H1 (cell line): Measurements from ENCODE around the gene GSTT4. TPM values are rescaled to one million over a fixed set of nuclear protein-coding genes. Genes with fewer than 3 reads are reported as not detected.

Source experiments
- CTCF ChIA-PET: fragments of 300-600 bp; sonication (Branson Sonifier 250); formaldehyde crosslinking; loops from one replicate; lab custom pipeline; 2021; ENCODE audit not compliant: partially characterized antibody; lab: Charles Lee
- POLR2A ChIA-PET: fragments of 300-600 bp; sonication (Branson Sonifier 250); formaldehyde crosslinking; loops from one replicate; lab custom pipeline; 2021; ENCODE audit warnings: inconsistent platforms; ENCODE audit not compliant: partially characterized antibody; lab: Charles Lee
- DNase-seq, 2 experiments: peaks; one replicate each; pipeline versions ENCODE4 v3.0.0 to v3.0.0-alpha.2; 2010 to 2022; ENCODE audit warnings: low spot score in 2 of 2, low read depth in 1 of 2, mixed read lengths in 1 of 2
- FAIRE-seq: peaks from 2 replicates; lab custom pipeline; 2011; peaks lifted over from hg19 to GRCh38; lab: Jason Lieb, UNC
- H2AFZ ChIP-seq: 2 replicates; pipeline ENCODE4 v1.8.1; 2012; ENCODE audit warnings: low read length, inconsistent platforms
- H2AK5ac ChIP-seq: 2 replicates; pipeline ENCODE4 v1.6.1; 2013; ENCODE audit warnings: low read depth, low read length
- H2BK120ac ChIP-seq: replicated peaks from 2 replicates; pipeline ENCODE3; 2013; ENCODE audit warnings: low read depth, low read length, inconsistent platforms
- H2BK12ac ChIP-seq: 2 replicates; pipeline ENCODE4 v1.6.1; 2013; ENCODE audit warnings: low read depth, low read length
- H2BK15ac ChIP-seq: 2 replicates; pipeline ENCODE4 v1.6.1; 2013; ENCODE audit warnings: low read length
- H2BK20ac ChIP-seq: 2 replicates; pipeline ENCODE4 v1.6.1; 2013; ENCODE audit warnings: low read length
- H2BK5ac ChIP-seq: 2 replicates; pipeline ENCODE4 v1.6.1; 2013; ENCODE audit warnings: low read depth, low read length
- H3K14ac ChIP-seq: 2 replicates; pipeline ENCODE4 v1.6.1; 2013; ENCODE audit warnings: inconsistent platforms; ENCODE audit not compliant: insufficient read length
- H3K18ac ChIP-seq: 2 replicates; pipeline ENCODE4 v1.6.1; 2013; ENCODE audit warnings: low read length; ENCODE audit errors: extremely low read depth
- H3K23ac ChIP-seq: 2 replicates; pipeline ENCODE4 v1.6.1; 2013; ENCODE audit warnings: inconsistent platforms; ENCODE audit not compliant: insufficient read length
- H3K23me2 ChIP-seq: 2 replicates; pipeline ENCODE4 v1.6.1; 2013; ENCODE audit warnings: low read depth, low read length
- H3K27ac ChIP-seq: 2 replicates; pipeline ENCODE4 v1.6.1; 2011; ENCODE audit warnings: low read depth, low read length, inconsistent platforms
- H3K27me3 ChIP-seq, 4 experiments: replicated peaks in 1 of 4; 1 replicate in 1 of 4; 2 replicates in 3 of 4; pipeline versions ENCODE4 v1.6.1 to v1.8.1; 2011 to 2013; ENCODE audit warnings: low read length in 3 of 4, mild to moderate bottlenecking in 3 of 4, inconsistent platforms in 2 of 4, mixed read lengths in 2 of 4, moderate library complexity in 1 of 4; ENCODE audit not compliant: control insufficient read depth in 3 of 4, insufficient read depth in 3 of 4; ENCODE audit errors: extremely low read depth in 1 of 4
- H3K36me3 ChIP-seq, 4 experiments: 2 replicates each; pipeline versions ENCODE4 v1.6.1 to v1.8.1; 2011 to 2013; ENCODE audit warnings: mild to moderate bottlenecking in 4 of 4, low read length in 3 of 4, moderate library complexity in 2 of 4, control low read depth in 1 of 4, inconsistent platforms in 1 of 4; ENCODE audit not compliant: insufficient read depth in 4 of 4, control insufficient read depth in 2 of 4
- H3K4ac ChIP-seq: replicated peaks from 2 replicates; pipeline ENCODE3; 2013; ENCODE audit warnings: low read length, low read depth, mixed read lengths, inconsistent platforms; ENCODE audit not compliant: insufficient read length
- H3K4me1 ChIP-seq, 4 experiments: replicated peaks in 1 of 4; 1 replicate in 1 of 4; 2 replicates in 3 of 4; pipeline versions ENCODE4 v1.6.1 to v1.8.1; 2011 to 2013; ENCODE audit warnings: low read length in 3 of 4, inconsistent platforms in 2 of 4, mixed read lengths in 1 of 4; ENCODE audit not compliant: insufficient read depth in 4 of 4, control insufficient read depth in 3 of 4
- H3K4me2 ChIP-seq, 2 experiments: 2 replicates each; pipeline versions ENCODE4 v1.6.1 to v1.8.1; 2011 to 2013; ENCODE audit warnings: low read depth in 2 of 2, low read length in 2 of 2, control low read depth in 1 of 2, inconsistent platforms in 1 of 2, mild to moderate bottlenecking in 1 of 2; ENCODE audit not compliant: insufficient read depth in 1 of 2
- H3K4me3 ChIP-seq, 4 experiments: fragments of 200-600, 300-600 bp in 1 of 4; sonication (generic), shearing (Covaris generic), sonication (Bioruptor Twin) in 1 of 4; 2 replicates each; pipeline versions ENCODE4 v1.5.1 to v1.8.1; 2011 to 2016; ENCODE audit warnings: low read length in 4 of 4, low read depth in 3 of 4, control low read depth in 2 of 4, inconsistent platforms in 2 of 4, mild to moderate bottlenecking in 2 of 4, mixed read lengths in 1 of 4, moderate library complexity in 1 of 4; ENCODE audit not compliant: insufficient read depth in 2 of 4; ENCODE audit errors: extremely low read depth in 1 of 4
- H3K56ac ChIP-seq: replicated peaks from 2 replicates; pipeline ENCODE3; 2013; ENCODE audit warnings: low read depth, mild to moderate bottlenecking, mixed read lengths, low read length, inconsistent platforms; ENCODE audit not compliant: insufficient read length
- H3K79me1 ChIP-seq: 2 replicates; pipeline ENCODE4 v1.6.1; 2013; ENCODE audit warnings: low read depth, low read length, control low read depth
- H3K79me2 ChIP-seq, 2 experiments: 2 replicates each; pipeline versions ENCODE4 v1.6.1 to v1.8.1; 2012 to 2013; ENCODE audit warnings: low read length in 2 of 2, mild to moderate bottlenecking in 2 of 2, inconsistent platforms in 1 of 2; ENCODE audit not compliant: insufficient read depth in 2 of 2, control insufficient read depth in 1 of 2
- H3K9ac ChIP-seq, 4 experiments: replicated peaks in 1 of 4; 1 replicate in 1 of 4; 2 replicates in 3 of 4; pipeline versions ENCODE4 v1.6.1 to v1.8.1; 2011 to 2013; ENCODE audit warnings: low read depth in 3 of 4, low read length in 3 of 4, control low read depth in 2 of 4, mild to moderate bottlenecking in 2 of 4, moderate library complexity in 2 of 4, inconsistent platforms in 1 of 4; ENCODE audit errors: extremely low read depth in 1 of 4
- H3K9me3 ChIP-seq, 2 experiments: 2 replicates each; pipeline versions ENCODE4 v1.6.1 to v1.8.1; 2012 to 2013; ENCODE audit warnings: mild to moderate bottlenecking in 2 of 2, moderate library complexity in 2 of 2, control low read depth in 1 of 2, inconsistent platforms in 1 of 2, low read depth in 1 of 2, low read length in 1 of 2, mixed read lengths in 1 of 2; ENCODE audit not compliant: insufficient read depth in 2 of 2
- H4K20me1 ChIP-seq, 2 experiments: replicated peaks in 1 of 2; 2 replicates each; pipeline versions ENCODE3 to v1.8.1; 2011 to 2013; ENCODE audit warnings: inconsistent platforms in 2 of 2, low read length in 2 of 2, mild to moderate bottlenecking in 1 of 2; ENCODE audit not compliant: insufficient read depth in 2 of 2, control insufficient read depth in 1 of 2
- H4K5ac ChIP-seq: 2 replicates; pipeline ENCODE4 v1.6.1; 2013; ENCODE audit warnings: low read length, low read depth, mixed read lengths, inconsistent platforms; ENCODE audit not compliant: insufficient read length
- H4K8ac ChIP-seq: 2 replicates; pipeline ENCODE4 v1.8.0; 2013; ENCODE audit warnings: mild to moderate bottlenecking, moderate library complexity, low read length, inconsistent platforms; ENCODE audit not compliant: insufficient read depth; ENCODE audit errors: extremely low read depth
- H4K91ac ChIP-seq: replicated peaks from 2 replicates; pipeline ENCODE3; 2013; ENCODE audit warnings: low read length, mixed read lengths, inconsistent platforms; ENCODE audit not compliant: insufficient read length
- BRCA1 ChIP-seq: IDR thresholded peaks from 2 replicates; pipeline ENCODE4 v1.6.1; 2012; ENCODE audit warnings: low read depth, low read length, improper control_type of control experiment
- EZH2 ChIP-seq: fragments of 200-600 bp; sonication (generic); IDR thresholded peaks from 2 replicates; pipeline ENCODE4 v1.7.1; 2012; ENCODE audit warnings: low read depth, mild to moderate bottlenecking, moderate library complexity, low read length, inconsistent platforms; ENCODE audit not compliant: severe bottlenecking
- FOSL1 ChIP-seq: IDR thresholded peaks from 2 replicates; pipeline ENCODE4 v1.6.1; 2011; ENCODE audit warnings: mild to moderate bottlenecking, low read depth, low read length, moderate library complexity; ENCODE audit not compliant: insufficient read depth
- KDM1A ChIP-seq: fragments of 200-600, 300-600 bp; sonication (generic); IDR thresholded peaks from 2 replicates; pipeline ENCODE4 v1.7.1; 2016; ENCODE audit warnings: mild to moderate bottlenecking, low read length, borderline replicate concordance
- NRF1 ChIP-seq: IDR thresholded peaks from 2 replicates; pipeline ENCODE4 v1.6.1; 2011; ENCODE audit warnings: mild to moderate bottlenecking, low read depth, low read length, improper control_type of control experiment
- PHF8 ChIP-seq: fragments of 200-600 bp; sonication (generic); conservative IDR thresholded peaks from 2 replicates; pipeline ENCODE4 v1.7.1; 2012; ENCODE audit warnings: low read depth, mild to moderate bottlenecking, inconsistent platforms, low read length, moderate library complexity
- POLR2A ChIP-seq, 2 experiments: IDR thresholded peaks; 1 replicate in 1 of 2; 2 replicates in 1 of 2; pipeline ENCODE4 v1.6.1; 2011; ENCODE audit warnings: low read depth in 2 of 2, low read length in 2 of 2, mild to moderate bottlenecking in 2 of 2; ENCODE audit errors: control extremely low read depth in 1 of 2
- POLR2AphosphoS5 ChIP-seq: IDR thresholded peaks from 2 replicates; pipeline ENCODE4 v1.6.1; 2011; ENCODE audit warnings: low read depth, low read length
- RBBP5 ChIP-seq: IDR thresholded peaks from 2 replicates; pipeline ENCODE4 v1.7.1; 2012; ENCODE audit warnings: low read depth, mild to moderate bottlenecking, inconsistent platforms, low read length, moderate library complexity, borderline replicate concordance
- SIRT6 ChIP-seq: IDR thresholded peaks from one replicate; pipeline ENCODE4 v1.7.1; 2012; ENCODE audit warnings: low read length, inconsistent platforms
- SP1 ChIP-seq: IDR thresholded peaks from 2 replicates; pipeline ENCODE4 v1.6.1; 2011; ENCODE audit warnings: low read depth, low read length
- SP4 ChIP-seq: IDR thresholded peaks from 2 replicates; pipeline ENCODE4 v1.6.1; 2012; ENCODE audit warnings: low read length, inconsistent platforms
- TAF7 ChIP-seq: optimal IDR thresholded peaks from 2 replicates; pipeline ENCODE3; 2011; ENCODE audit warnings: low read depth, mild to moderate bottlenecking, inconsistent platforms, low read length, moderate library complexity, borderline replicate concordance
- WGBS, 2 experiments: shearing (Covaris generic) in 1 of 2; methylation state at CpG; one replicate each; pipeline versions ENCODE4 v1.1.6 to v1.1.7; 2013 to 2015; ENCODE audit warnings: low lambda C conversion rate in 2 of 2, mixed read lengths in 2 of 2, inconsistent platforms in 1 of 2, low coverage in 1 of 2, missing lambda C conversion rate in 1 of 2; ENCODE audit not compliant: insufficient replicate concordance in 2 of 2, insufficient coverage in 1 of 2, insufficient read length in 1 of 2; ENCODE audit errors: extremely low coverage in 1 of 2, missing lambda C conversion rate in 1 of 2; 5-methylcytosine and 5-hydroxymethylcytosine counted together
- polyA plus RNA-seq, 7 experiments: library from polyadenylated mRNA; depleted of rRNA in 3 of 7; stranded (reverse) in 5 of 7; unstranded in 2 of 7; fragments of >200 nt in 5 of 7; fragments of 200-250 nt in 2 of 7; gene quantifications; 1 replicate in 5 of 7; 2 replicates in 1 of 7; 4 replicates in 1 of 7; pipeline versions ENCODE4 v1.2.1 to v1.2.3, GENCODE V29; 2011 to 2013; ENCODE audit warnings: missing spikeins in 2 of 7, mixed read lengths in 2 of 7
- total RNA-seq: library from RNA; stranded (reverse); fragmentation: NEBNext Ultra II Directional; extraction: Animal tissue kit (Norgen Biotek cat#: 25700); gene quantifications from 2 replicates; pipeline ENCODE4 v1.2.1, GENCODE V29; 2021
- TF ChIP-seq, protein P1 (sequence below): IDR thresholded peaks from 2 replicates; pipeline ENCODE4 v1.6.1; 2012; ENCODE audit warnings: low read length, inconsistent platforms

The GSTT4 gene
- total and polyA plus RNA-seq, 2 of the 8 experiments (the other 6 are each of a cell fraction or from before 2014, with no cell fraction given) = 0.14 TPM; not detected in 1

DNA sequence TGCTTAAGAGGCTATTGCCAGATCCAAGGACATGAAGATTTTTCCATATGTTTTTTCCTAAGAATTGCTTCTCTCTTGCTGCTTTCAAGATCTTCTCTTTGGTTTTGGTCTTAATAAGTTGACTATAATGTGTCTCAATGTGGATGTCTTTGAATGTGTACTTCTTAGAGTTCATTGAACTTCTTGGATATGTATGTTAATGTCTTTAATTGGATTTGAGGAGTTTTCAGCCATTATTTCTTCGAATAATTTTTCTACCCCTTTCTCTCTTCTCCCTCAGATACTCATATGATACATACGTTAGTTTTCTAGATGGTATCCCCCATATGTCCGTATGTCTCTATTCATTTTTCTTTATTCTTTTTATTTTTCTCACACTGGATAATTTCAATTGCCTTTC is 19.1 kb upstream of the GSTT4 start:
- WGBS, 2 experiments = 88% methylated on average over 3 of the region's 3 CpGs; no CpG with 5 or more reads in 1 of the 2 experiments
- H3K9me3 ChIP-seq = no peaks in the 10 kb centered on the region
- H4K20me1 ChIP-seq = peaks cover 0 to 1% of the 10 kb centered on the region in 2 experiments
- H2BK20ac ChIP-seq = no peak overlapping the region
- H3K56ac ChIP-seq = no peak overlapping the region
- no peak for FAIRE-seq
- no peaks in the 10 kb centered on the region for H3K36me3 ChIP-seq
- H3K27me3 ChIP-seq = no peaks in the 10 kb centered on the region
- H2BK120ac ChIP-seq = no peak overlapping the region
- ChIA-PET POLR2A (no interaction called here), CTCF (no interaction called here)
- TF ChIP-seq TAF7 = no peak
- TF ChIP-seq POLR2AphosphoS5 = no peak
- no peak for TF ChIP-seq RBBP5
- no peak for TF ChIP-seq SP1
- TF ChIP-seq, protein P1, sequence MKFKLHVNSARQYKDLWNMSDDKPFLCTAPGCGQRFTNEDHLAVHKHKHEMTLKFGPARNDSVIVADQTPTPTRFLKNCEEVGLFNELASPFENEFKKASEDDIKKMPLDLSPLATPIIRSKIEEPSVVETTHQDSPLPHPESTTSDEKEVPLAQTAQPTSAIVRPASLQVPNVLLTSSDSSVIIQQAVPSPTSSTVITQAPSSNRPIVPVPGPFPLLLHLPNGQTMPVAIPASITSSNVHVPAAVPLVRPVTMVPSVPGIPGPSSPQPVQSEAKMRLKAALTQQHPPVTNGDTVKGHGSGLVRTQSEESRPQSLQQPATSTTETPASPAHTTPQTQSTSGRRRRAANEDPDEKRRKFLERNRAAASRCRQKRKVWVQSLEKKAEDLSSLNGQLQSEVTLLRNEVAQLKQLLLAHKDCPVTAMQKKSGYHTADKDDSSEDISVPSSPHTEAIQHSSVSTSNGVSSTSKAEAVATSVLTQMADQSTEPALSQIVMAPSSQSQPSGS = no peak
- TF ChIP-seq BRCA1 = no peak
- no peak for TF ChIP-seq POLR2A (IDR thresholded peaks at IDR 0.05; ENCODE audit: control extremely low read depth in 1 of 2, low read depth in 2 of 2, low read length in 2 of 2)
- TF ChIP-seq PHF8 = no peak
- no peak for TF ChIP-seq SP4
- TF ChIP-seq FOSL1 = no peak
- no peak for TF ChIP-seq NRF1
- TF ChIP-seq EZH2 = no peak
- TF ChIP-seq KDM1A = no peak
- no peak for TF ChIP-seq SIRT6
- TF ChIP-seq, all 59 proteins: peak for 0
- Histone ChIP-seq H3K18ac (no peak overlapping the region), H2BK15ac (no peak overlapping the region), H3K4me2 (no peak overlapping the region), H3K4me1 (no peaks in the 10 kb centered on the region; a peak in 1 of 7 replicates), H3K79me1 (peaks cover 9% of the 10 kb centered on the region), H2BK5ac (no peak overlapping the region), H3K79me2 (peaks cover 0 to 73% of the 10 kb centered on the region in 2 experiments; a peak in 2 of 4 replicates), H3K4me3 (no peak overlapping the region), H3K4ac (no peak overlapping the region), H2BK12ac (no peak overlapping the region), H4K8ac (no peak overlapping the region), H3K23me2 (no peaks in the 10 kb centered on the region; the same call in 1 of the 2 replicates), H3K23ac (no peak overlapping the region), H3K14ac (no peak overlapping the region), H2AK5ac (no peak overlapping the region), H3K27ac (no peak overlapping the region), H2AFZ (no peak overlapping the region), H4K5ac (no peak overlapping the region), H4K91ac (no peak overlapping the region), H3K9ac (no peak overlapping the region)
- DNase-seq = no peak
